Measurements from ENCODE around the gene POMC.

- TF ChIP-seq CTCF (IDR thresholded peaks at IDR 0.05) (no peak), EZH2 (IDR thresholded peaks at IDR 0.05) (no peak), EZH2phosphoT487 (IDR thresholded peaks at IDR 0.05) (no peak)
Observed at GRCh38 chr2:25129901-25130520, 38.4 kb downstream of the POMC start.

All from neural progenitor cell (in vitro differentiated cells).